ENCODE measurements around the gene SLC16A7.

- TF ChIP-seq CTCF (IDR thresholded peaks at IDR 0.05) (no peak), EP300 (IDR thresholded peaks at IDR 0.05; ENCODE audit: low read depth) (no peak)
These were observed 46.9 kb upstream of the SLC16A7 start for GRCh38 chr12:59548930-59549329.
